ENCODE results near the gene KRT86. TPM values are rescaled to one million over a fixed set of nuclear protein-coding genes. Genes with fewer than 3 reads are reported as not detected.

Gene KRT86
- total RNA-seq, 4 donors from 2014 or later, result 1.7 TPM; not detected in 3

- Histone ChIP-seq H3K36me3 (no peaks in the 10 kb centered on the region), H3K27ac (no peak overlapping the region), H3K27me3 (peaks cover 33% of the 10 kb centered on the region), H3K4me3 (no peak overlapping the region), H3K9me3 (no peaks in the 10 kb centered on the region), H3K4me1 (no peaks in the 10 kb centered on the region)
- WGBS, 2 donors (ENCODE audit: low coverage in 1 of 2), result 86 to 100% methylated on average over 1 of the region's 2 CpGs
- ATAC-seq, result no peak
- no peak for TF ChIP-seq EP300 (IDR thresholded peaks at IDR 0.05)
- TF ChIP-seq CTCF (IDR thresholded peaks at IDR 0.05), result no peak
- no peak for TF ChIP-seq POLR2AphosphoS5 (IDR thresholded peaks at IDR 0.05)
- no peak for TF ChIP-seq POLR2A (IDR thresholded peaks at IDR 0.05)
Observed at GRCh38 chr12:52266514-52266913, 7.9 kb upstream of the KRT86 start.

- no peaks in the 10 kb centered on the region for H3K9me3 ChIP-seq
- WGBS, 2 donors (ENCODE audit: low coverage in 1 of 2), result no CpG with 5 or more reads among the region's 3 CpGs
- TF ChIP-seq POLR2AphosphoS5 (IDR thresholded peaks at IDR 0.05) (no peak), POLR2A (IDR thresholded peaks at IDR 0.05) (no peak), CTCF (IDR thresholded peaks at IDR 0.05) (no peak), EP300 (IDR thresholded peaks at IDR 0.05) (no peak)
- H3K27ac ChIP-seq, result no peak overlapping the region
- no peaks in the 10 kb centered on the region for H3K36me3 ChIP-seq
- peaks cover 27% of the 10 kb centered on the region for H3K27me3 ChIP-seq
- no peak for ATAC-seq
- no peaks in the 10 kb centered on the region for H3K4me1 ChIP-seq
- no peak overlapping the region for H3K4me3 ChIP-seq
Observed at GRCh38 chr12:52267266-52267665, 7.2 kb upstream of the KRT86 start.

GRCh38 chr12:52267699-52268098, 6.7 kb upstream of the KRT86 start:
- Histone ChIP-seq H3K36me3 (no peaks in the 10 kb centered on the region), H3K4me1 (no peaks in the 10 kb centered on the region), H3K27me3 (peaks cover 22% of the 10 kb centered on the region), H3K9me3 (no peaks in the 10 kb centered on the region), H3K4me3 (no peak overlapping the region), H3K27ac (no peak overlapping the region)
- TF ChIP-seq POLR2A (IDR thresholded peaks at IDR 0.05), result no peak
- no peak for TF ChIP-seq EP300 (IDR thresholded peaks at IDR 0.05)
- TF ChIP-seq POLR2AphosphoS5 (IDR thresholded peaks at IDR 0.05), result no peak
- no peak for TF ChIP-seq CTCF (IDR thresholded peaks at IDR 0.05)
- ATAC-seq, result no peak
- WGBS, 2 donors (ENCODE audit: low coverage in 1 of 2), result 61 to 70% methylated on average over 2 to 3 of the region's 3 CpGs

- no peak for ATAC-seq
- H3K4me3 ChIP-seq, result no peak overlapping the region
- peaks cover 21% of the 10 kb centered on the region for H3K27me3 ChIP-seq
- H3K27ac ChIP-seq, result no peak overlapping the region
- H3K4me1 ChIP-seq, result no peaks in the 10 kb centered on the region
- 57 to 80% methylated on average over 1 of the region's 2 CpGs for WGBS, 2 donors (ENCODE audit: low coverage in 1 of 2)
- no peak for TF ChIP-seq POLR2AphosphoS5 (IDR thresholded peaks at IDR 0.05)
- TF ChIP-seq CTCF (IDR thresholded peaks at IDR 0.05), result no peak
- no peak for TF ChIP-seq POLR2A (IDR thresholded peaks at IDR 0.05)
- no peak for TF ChIP-seq EP300 (IDR thresholded peaks at IDR 0.05)
- no peaks in the 10 kb centered on the region for H3K9me3 ChIP-seq
- H3K36me3 ChIP-seq, result no peaks in the 10 kb centered on the region
Observed at GRCh38 chr12:52268212-52268611, 6.2 kb upstream of the KRT86 start.

- Histone ChIP-seq H3K36me3 (no peaks in the 10 kb centered on the region), H3K4me1 (no peaks in the 10 kb centered on the region), H3K9me3 (no peaks in the 10 kb centered on the region), H3K27me3 (peaks cover 14% of the 10 kb centered on the region), H3K4me3 (no peak overlapping the region), H3K27ac (no peak overlapping the region)
- TF ChIP-seq POLR2AphosphoS5 (IDR thresholded peaks at IDR 0.05) (no peak), EP300 (IDR thresholded peaks at IDR 0.05) (no peak), CTCF (IDR thresholded peaks at IDR 0.05) (no peak), POLR2A (IDR thresholded peaks at IDR 0.05) (no peak)
- WGBS, 2 donors (ENCODE audit: low coverage in 1 of 2), result no CpG with 5 or more reads among the region's 6 CpGs
- ATAC-seq, result no peak
Observed at GRCh38 chr12:52270541-52271070, 3.8 kb upstream of the KRT86 start.

All from gastroesophageal sphincter (tissue), 4 donors.